HG02759 (cell line): ENCODE data around the gene WDR41.

Experiments used
- ATAC-seq: cut with Tn5 transposase; IDR thresholded peaks from one replicate; pipeline ENCODE4 v1.9.1; 2021; ENCODE audit warnings: mild to moderate bottlenecking, moderate library complexity; ENCODE audit not compliant: unreplicated experiment

WDR41 gene

GRCh38 chr5:77448831-77449230, 43.3 kb downstream of the WDR41 start:
- ATAC-seq = no peak

DNA sequence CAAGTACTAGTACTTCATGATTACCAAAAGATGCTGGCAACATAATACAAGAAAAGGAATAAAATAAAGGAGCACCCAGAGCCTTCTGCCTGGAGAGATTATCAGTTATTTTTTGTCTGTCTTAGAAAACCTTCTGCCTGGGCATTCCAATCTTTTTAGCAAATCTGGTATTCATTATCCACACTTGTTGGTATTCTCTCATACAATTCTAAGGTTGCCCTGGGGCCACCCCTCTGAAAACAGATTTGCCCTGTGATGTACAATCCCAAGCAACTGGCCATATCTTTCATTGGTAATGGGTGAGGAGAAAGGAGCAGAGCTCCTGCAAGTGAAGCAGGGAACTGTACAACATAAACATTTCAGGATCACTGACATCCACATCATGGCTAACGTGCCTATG, 47.8 kb downstream of the WDR41 start:
- no peak for ATAC-seq

DNA sequence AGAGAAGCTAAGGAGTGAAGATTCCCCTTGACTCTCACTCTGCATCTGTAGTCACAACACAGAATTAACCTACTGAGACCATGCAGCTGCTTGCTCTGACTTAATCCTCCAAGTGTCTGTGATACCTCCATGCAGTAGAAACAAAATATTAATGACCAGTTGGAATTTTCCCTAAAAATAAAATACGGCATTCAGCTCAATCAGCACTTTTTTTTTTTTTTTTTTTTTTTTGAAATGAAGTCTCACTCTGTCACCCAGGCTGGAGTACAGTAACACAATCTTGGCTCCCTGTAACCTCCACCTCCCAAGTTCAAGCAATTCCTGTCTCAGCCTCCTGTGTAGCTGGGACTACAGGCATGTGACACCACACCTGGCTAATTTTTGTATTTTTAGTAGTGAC, 48.4 kb downstream of the WDR41 start:
- no peak for ATAC-seq

DNA sequence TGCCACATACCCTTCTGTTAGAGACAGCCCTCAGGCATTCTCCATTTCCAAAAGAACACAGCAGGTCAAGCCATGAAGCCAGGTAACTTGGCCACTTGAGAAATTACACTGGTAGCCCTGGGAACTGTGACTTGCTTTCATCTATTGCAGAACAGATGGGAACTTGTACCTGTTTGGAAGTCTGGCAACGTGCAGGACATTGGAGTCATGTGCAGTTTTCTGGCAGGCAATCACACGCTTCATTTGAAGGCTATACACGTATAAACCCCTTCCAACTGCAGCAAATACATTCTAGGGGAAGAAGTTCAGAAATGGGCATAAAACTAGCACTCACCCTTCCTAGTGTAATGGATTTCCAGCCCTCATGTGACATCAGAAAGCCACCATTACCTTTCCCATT, 54.0 kb downstream of the WDR41 start:
- no peak for ATAC-seq

- no peak for ATAC-seq
Measured at GRCh38 chr5:77437194-77437593, 54.9 kb downstream of the WDR41 start.

- no peak for ATAC-seq
Measured at GRCh38 chr5:77431719-77432118, 60.4 kb downstream of the WDR41 start.

DNA sequence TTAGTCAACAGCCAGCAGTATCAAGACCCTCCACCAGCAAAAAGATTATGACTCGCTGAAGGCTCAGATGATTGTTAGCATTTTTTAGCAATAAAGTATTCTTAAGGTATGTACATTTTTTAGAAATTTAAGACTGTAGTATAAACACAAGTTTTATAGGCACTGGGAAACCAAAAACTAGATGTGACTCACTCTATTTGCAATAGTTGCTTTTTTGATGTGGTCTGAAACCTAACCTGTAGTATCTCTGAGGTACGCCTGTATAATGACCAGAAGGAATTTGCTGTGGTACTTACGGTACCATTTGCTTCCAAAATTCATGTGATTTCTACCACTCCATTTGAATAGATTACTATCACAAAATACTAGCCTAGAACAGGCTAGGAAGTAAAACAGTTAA, 60.8 kb downstream of the WDR41 start:
- no peak for ATAC-seq

GRCh38 chr5:77430726-77431125, 61.4 kb downstream of the WDR41 start:
- no peak for ATAC-seq

GRCh38 chr5:77428526-77428925, 63.6 kb downstream of the WDR41 start:
- no peak for ATAC-seq

DNA sequence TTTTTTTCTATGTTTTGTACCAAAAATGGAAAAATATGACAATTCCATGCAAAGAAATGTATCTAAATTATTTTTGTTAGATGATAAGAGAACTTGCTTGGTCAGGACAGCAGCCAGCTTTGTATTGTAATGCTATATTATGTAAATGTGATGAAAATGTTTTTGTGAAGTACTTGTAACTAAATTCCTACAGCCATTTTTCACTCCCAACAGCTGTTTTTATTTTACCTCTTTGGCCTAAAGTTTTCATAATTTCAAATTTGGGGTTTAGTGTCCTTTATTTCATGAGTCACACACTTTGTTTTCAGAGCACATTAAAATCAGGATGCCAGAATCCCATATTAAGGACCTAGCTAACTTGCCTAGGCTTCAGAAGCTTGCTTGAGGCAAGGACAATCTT, 64.1 kb downstream of the WDR41 start:
- ATAC-seq = no peak

DNA sequence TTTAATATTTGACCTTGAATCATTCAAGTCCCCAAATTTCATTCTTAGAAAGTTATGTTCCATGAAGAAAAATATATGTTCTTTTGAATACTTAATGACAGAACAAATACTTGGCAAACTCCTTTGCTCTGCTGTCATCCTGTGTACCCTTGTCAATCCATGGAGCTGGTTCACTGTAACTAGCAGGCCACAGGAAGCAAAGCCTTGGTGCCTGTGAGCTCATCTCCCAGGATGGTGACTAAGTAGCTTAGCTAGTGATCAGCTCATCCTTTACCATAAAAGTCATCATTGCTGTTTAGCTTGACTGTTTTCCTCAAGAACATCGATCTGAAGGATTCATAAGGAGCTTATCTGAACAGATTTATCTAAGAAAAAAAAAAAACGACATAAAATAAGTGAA, 65.4 kb downstream of the WDR41 start:
- no peak for ATAC-seq

- ATAC-seq = no peak
Measured at GRCh38 chr5:77425998-77426659, 66.0 kb downstream of the WDR41 start.

GRCh38 chr5:77425420-77425819, 66.7 kb downstream of the WDR41 start:
- ATAC-seq = no peak

DNA sequence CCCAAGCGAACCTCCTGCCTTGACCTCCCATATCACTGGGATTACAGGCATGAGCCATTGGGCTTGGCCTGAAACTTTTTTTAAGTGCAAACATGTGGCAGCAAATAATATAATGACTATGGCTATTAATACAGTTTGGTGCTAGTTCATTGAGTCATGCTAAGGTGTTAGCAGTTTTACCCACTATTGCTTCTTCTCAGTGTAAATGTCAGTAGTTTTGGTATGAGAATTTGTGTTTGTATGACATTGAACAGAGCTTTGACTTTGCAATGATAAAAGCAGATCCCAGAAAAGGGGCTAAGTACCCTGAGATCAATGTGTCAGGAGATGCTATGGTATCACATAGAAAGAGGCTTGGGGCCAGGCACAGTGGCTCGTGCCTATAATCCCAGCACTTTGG, 67.2 kb downstream of the WDR41 start:
- ATAC-seq = no peak

DNA sequence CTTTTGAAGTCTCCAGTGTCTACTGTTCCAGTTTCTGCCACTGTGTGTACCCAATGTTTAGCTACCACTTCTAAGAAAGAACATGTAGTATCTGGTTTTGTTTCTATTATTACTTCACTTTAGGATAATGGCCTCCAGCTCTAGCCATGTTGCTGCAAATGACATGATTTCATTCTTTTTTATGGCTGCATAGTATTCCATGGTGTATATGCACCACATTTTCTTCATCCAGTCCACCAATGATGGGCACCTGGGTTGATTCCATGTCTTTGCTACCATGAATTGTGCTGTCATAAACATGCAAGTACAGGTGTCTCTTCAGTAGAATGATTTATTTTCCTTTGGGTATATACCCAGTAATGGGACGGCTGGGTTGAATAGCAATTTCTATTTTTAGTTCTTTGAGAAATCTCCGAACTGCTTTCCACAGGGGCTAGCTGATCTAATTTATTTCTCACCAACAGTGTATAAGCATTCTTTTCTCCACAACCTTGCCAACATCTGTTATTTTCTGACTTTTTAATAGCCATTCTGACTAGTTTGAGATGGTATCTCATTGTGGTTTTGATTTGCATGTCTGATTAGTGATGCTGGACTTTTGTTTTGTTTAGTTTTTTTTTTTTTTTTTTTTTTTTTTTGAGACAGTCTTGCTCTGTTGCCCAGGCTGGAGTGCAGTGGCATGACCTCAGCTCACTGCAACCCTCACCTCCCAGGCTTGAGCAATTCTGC, 68.9 kb downstream of the WDR41 start:
- no peak for ATAC-seq

GRCh38 chr5:77420940-77421339, 71.2 kb downstream of the WDR41 start:
- ATAC-seq = no peak

DNA sequence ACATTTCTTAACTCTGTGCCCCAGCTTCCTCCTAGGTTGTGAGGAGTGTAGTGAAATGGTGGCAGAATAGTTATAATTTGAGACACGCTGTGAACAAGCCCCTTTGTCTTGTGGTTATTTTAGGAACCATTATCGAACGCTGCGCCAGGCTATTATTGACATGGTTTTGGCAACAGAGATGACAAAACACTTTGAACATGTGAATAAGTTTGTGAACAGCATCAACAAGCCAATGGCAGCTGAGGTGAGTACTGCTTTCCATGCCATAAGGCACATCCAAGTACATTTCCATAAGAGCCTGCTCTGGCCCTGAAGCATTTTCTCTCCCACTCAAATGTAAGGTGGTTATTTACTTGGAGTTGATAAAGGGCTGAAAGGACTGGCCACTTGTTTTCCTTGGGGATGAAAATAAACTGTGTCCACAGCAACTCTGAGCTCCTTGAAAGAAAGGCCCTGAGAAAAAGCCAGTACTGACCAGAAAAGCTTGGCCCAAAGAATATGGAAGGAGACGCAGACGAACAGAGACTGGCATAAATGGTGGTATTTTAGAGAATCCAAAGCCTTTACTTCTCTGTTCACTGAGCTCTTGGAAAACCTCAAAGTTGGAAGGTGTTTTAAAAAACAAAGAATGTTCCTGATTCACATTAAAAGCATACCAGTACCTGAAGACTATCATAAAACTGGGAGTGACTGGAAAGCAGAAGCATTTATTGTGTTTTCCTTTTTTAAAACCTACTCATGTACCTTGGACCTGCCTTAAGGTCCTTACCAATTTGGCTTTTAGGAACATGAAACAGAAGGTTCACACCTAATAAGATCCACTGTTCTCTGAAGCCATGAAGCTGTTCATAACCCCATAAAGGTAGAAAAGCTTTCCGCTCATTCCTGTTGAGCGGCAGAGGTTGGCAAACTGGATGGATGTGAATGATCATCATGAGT, 72.2 kb downstream of the WDR41 start:
- ATAC-seq = no peak

GRCh38 chr5:77418601-77419581, 73.2 kb downstream of the WDR41 start:
- no peak for ATAC-seq

DNA sequence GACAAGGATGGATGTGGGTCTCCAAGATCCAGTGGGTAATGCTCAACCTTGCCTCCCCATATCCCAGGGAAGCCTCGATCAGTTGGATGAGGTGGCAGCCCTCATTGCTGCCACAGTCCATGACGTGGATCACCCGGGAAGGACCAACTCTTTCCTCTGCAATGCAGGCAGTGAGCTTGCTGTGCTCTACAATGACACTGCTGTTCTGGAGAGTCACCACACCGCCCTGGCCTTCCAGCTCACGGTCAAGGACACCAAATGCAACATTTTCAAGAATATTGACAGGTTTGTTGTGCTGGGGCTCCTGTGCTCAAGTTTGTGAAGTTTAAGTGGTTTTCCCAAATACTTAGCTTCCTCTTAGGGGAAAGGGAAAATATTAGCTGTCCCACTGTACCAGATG, 74.0 kb downstream of the WDR41 start:
- no peak for ATAC-seq

DNA sequence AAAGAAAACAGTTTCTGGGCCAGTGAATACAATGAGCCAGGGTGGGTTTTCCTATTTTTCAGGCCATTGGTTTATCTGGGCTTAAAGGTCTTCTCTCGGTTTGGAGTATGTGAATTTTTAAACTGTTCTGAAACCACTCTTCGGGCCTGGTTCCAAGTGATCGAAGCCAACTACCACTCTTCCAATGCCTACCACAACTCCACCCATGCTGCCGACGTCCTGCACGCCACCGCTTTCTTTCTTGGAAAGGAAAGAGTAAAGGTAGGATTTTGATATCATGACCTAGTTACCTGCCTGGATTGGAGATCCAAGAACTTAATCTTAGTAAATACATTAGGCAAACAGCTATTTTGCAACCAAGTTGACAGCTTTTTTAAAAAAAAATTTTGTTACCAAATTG, 79.1 kb downstream of the WDR41 start:
- ATAC-seq = no peak
